Measurements from ENCODE around the gene TMEM143.

TMEM143 gene

GRCh38 chr19:48290771-48291488, 72.8 kb downstream of the TMEM143 start:
- peak; percentile 34 for DNase-seq

- no peak for DNase-seq
Measured at GRCh38 chr19:48290401-48290770, 73.4 kb downstream of the TMEM143 start.

- DNase-seq, result no peak
Measured at GRCh38 chr19:48287748-48288147, 76.0 kb downstream of the TMEM143 start.

- DNase-seq, result no peak
Measured at GRCh38 chr19:48284896-48285295, 78.8 kb downstream of the TMEM143 start.

- DNase-seq, result no peak
Measured at GRCh38 chr19:48283908-48284307, 79.8 kb downstream of the TMEM143 start.
